Brain pericyte (primary cell): Measurements from ENCODE around the gene APOBEC2.

Experiments used
- DNase-seq: peaks from one replicate; pipeline ENCODE4 v3.0.0-alpha.2; 2012; ENCODE audit warnings: low read depth, low spot score

The APOBEC2 gene

DNA sequence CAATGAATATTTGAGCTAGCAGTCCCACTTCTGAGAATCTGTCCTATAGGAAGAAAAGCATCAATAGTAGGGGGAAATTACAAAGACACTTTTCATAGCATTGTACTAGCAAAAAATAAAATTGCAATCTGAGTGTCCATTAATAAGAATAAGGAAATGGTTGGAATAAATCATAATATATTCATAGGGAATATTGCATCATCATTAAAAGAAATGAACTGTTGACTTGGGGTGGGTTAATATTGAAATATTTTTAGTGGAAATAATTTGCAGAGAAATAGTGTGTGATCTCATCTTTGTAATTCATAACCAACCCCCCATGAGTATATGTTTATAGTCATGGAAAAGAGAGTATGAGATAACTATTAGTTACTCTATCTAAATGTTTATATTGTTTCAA lies 32.2 kb downstream of the APOBEC2 start:
- no peak for DNase-seq

DNA sequence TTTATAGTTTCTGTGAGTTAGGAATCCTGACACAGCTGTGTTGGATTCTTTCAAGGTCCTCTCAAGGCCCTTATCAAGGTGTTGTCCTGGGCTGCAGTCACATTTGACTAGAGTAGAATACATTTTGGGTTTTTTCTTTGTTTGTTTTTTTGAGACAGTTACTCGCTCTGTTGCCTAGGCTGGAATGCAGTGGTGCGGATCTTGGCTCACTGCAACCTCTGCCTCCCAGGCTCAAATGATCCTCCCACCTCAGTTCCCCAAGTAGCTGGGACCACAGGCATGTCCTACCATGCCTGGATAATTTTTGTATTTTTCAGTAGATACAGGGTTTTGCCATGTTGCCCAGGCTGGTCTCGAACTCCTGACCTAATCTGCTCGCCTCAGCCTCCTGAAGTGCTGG lies 35.4 kb downstream of the APOBEC2 start:
- no peak for DNase-seq

DNA sequence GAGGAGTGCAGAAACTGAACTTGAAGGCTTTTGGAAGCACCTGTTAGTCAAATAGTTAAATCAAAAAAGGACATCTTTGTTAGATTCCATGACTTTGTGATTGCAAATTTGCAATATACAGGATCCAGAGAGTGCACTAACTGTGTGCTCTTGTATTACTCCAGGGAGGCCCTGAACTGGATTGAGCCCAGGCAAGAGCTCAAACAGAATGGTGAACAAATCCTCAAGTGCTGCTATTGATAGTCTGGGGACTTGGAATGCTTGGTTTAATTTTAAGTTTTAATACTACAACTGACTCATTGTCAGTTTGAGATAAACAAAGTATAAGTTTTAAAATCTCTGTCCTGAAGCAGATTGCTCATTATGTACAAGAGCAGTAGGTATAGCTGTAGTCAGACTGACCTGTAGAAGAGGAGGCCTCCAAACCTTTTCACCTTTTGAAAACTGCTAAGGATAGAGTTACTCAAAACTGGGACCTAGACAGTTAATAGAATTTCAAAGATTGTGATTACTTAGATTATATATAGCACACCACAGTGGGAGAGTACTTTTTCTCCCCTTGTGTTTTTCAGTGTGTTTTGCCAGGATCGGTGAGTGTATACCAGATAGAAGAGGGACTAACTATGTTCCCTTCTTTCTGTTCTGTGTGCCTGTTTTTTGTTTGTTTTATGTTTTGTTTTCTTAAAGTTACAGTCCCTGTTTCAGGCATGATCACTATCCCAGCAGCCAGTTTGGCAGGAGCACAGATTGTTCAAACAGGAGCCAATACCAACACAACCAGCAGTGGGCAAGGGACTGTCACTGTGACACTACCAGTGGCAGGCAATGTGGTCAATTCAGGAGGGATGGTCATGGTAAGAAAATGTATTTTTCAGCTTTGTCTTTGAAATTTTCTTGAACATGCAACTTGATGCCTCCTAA lies 38.1 kb downstream of the APOBEC2 start:
- DNase-seq: no peak

DNA sequence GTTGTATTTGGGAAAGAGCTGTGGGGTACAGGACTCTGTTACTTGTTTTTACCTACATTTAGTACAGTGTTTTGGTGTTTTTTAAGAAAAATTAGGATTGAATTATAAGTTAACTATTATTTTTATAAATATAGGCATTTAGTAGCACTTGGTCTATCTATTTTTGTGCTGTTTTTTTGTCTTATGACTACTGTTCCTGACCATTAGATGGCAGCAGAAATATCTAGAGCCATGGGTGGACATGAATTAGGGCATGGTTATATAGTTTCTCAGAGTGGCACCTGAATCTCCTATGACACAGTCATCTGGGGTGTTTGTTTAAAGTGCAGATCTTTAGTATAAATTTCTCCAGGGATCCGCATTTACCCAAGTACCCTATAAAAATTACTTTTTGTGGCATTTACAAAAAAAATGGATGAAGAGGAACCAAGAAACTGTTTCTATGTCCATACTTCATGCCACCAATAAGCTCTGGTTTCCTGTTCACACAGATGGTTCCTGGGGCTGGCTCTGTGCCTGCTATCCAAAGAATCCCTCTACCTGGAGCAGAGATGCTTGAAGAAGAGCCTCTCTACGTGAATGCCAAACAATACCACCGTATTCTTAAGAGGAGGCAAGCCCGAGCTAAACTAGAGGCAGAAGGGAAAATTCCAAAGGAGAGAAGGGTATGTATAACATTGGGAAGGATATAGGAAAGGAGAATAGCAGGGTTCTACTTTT lies 39.6 kb downstream of the APOBEC2 start:
- no peak for DNase-seq

DNA sequence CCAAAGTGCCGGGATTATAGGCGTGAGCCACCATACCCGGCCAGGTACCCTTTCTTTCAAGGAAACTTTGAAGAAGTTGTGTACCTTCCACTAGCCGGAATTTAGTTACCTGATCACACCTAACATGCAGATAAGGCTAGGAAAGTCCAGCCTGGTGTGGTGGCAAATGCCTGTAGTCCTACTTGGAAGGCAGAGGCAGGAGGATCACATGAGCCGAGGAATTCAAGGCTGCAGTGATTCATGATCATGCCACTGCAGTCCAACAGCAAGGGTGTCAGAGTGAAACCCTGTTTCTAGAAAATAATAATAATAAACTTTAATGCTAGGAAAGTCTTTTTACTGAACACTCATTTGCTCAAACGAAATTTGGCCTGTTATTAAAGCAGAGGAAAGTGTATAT lies 40.7 kb downstream of the APOBEC2 start:
- no peak for DNase-seq

DNA sequence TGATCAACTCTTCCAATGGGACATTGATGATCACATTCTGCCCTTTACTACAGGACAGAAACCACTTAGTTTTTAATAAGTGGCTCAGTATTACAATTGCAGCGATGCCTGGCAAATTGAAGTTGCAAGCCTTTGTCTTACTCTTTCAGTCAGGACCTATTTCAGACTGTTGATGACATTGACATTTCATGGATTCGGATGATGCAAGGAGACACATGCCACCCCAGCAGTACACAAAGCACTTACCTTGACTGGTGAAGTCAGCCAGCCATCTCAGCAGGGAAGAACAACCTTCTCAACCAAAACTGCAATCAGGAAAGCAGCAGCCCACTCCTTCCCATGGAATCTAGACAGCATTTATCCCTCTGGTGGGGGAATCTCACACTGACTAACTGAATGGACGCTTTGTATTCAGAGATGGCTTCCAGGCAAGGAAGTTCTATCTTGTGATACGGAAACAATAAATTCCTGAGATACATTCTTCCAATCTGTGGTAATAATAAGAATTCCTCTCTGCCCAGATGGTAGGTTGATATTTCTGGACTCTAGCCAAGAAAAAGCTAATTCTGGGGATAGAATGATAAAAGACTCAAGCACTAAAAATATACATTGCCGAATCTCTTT lies 44.6 kb downstream of the APOBEC2 start:
- no peak for DNase-seq

DNA sequence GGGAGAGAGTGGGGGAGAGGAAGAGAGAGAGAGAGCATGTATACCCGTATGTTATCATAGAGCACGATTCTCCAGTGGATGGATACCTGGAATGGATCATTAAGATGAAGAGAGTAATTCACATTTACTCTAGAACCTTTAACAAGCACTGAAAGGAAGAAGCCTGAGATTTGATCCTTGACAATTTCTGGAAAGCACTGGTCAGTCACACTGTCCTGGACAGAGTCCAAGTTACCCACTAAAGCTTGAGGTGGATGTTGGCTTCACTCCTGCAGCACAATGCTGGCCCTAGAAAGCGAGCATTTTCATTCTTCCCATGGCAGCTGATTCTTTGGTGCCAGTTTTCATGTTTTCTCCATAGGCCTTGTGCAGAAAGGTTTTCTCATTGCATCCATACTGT lies 45.4 kb downstream of the APOBEC2 start:
- DNase-seq: no peak

DNA sequence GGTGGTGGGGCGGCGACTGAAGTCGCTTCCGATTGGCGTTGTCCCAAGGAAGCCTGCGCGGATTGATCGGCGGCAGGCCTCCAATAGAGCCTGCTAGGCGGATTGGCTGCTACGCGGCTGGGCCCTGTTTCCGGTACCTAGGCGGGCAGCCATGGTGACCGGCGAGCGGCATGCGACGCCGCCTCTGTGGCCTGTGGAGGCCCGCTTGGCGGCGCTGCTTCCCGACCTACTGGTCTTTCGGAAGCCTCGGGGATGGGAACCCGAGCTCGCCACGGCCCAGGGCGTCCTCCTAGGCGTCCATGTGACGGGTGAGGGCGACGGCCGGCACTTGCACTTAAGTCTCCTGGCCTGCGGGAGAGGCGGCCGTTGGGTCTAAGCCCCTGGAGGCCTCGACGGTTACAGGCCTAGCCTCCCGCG lies 47.9 kb downstream of the APOBEC2 start:
- no peak for DNase-seq

DNA sequence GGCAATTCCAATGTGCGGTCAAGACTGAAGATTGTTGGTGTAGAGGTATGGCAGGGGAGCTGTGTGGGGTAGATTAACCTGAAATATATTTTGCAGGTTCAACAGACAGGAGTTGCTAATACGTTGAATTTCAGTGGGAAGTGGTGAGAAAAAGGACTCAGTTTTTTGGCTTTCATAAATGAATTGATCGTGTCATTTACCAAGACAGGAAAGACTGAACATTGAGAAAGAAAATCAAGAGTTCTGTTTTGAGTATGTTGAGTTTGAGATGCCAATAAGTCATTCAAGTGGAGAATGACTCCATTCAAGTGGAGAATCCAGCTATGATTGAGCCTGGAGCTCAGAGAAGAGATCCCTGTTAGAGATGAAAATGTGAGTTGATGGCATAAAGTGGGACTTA lies 50.8 kb downstream of the APOBEC2 start:
- no peak for DNase-seq

DNA sequence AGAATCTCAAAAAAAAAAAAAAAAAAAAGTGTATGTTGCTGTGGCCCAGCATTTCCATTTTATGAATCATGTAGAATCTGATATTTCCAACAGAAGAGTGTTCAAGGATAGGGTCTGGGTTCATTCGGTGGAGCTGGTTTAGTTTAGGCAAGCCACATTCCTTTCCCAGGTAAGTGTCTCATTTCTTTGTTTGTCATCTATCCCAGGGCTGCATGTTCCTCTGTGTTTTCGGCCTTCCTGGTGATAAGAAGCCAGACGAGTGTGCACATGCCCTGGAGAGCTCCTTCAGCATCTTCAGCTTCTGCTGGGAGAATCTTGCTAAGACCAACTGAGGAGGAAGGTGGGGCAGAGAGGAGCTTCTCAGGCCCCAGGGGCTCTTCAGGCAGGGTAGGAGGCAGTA lies 58.0 kb downstream of the APOBEC2 start:
- DNase-seq: no peak
